Left hindlimb (tissue), 1 donor: ENCODE results near the gene LRRC10.

ENCODE experiments used
- DNase-seq: peaks from one replicate; pipeline ENCODE4 v3.0.0-alpha.2; 2018

Gene LRRC10

GRCh38 chr12:69566603-69567002, 44.1 kb downstream of the LRRC10 start:
- DNase-seq = no peak

GRCh38 chr12:69563166-69563762, 47.4 kb downstream of the LRRC10 start:
- DNase-seq = no peak
